Measurements from ENCODE around the gene LHFPL3.
"Not testable (repeated sequence)": the region's sequence is repeated elsewhere in the genome, so short reads cannot be mapped to it uniquely, and the experiment has no call there.

Gene LHFPL3

DNA sequence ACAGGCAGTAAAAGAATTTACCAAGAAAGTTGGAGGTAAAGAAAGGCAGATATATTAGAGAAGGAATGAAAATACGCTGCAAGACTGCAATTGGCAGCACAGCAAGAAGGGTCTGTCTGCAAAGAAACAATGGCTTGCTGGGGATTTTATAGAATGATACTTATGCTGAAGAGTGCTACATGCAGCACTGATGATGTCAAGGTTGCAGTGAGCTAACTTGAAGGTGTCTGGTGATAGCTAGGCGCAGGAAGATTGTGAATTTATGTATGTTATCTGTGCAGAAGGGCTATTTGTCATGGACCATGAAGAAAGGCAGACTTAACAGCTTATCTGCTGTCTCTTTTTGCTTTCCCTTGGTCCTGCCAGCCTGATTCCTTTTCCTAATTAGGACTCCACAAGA, 366.3 kb downstream of the LHFPL3 start:
- no peaks in the 10 kb centered on the region for H3K27me3 ChIP-seq (ENCODE audit: insufficient read depth, low read length, poor library complexity)
- no peak overlapping the region for H3K27ac ChIP-seq (ENCODE audit: low read length)
- no peak overlapping the region for H3K4me2 ChIP-seq (ENCODE audit: insufficient read depth, low read length)
- no peaks in the 10 kb centered on the region for H3K36me3 ChIP-seq (ENCODE audit: insufficient read depth, low read length)
- H3K9ac ChIP-seq (ENCODE audit: low read depth, low read length) = no peak overlapping the region
- no peak overlapping the region for H2AFZ ChIP-seq (ENCODE audit: low read depth, low read length)
- H3K4me3 ChIP-seq (ENCODE audit: low read depth in 1 of 2, low read length in 2 of 2) = no peak overlapping the region
- H4K20me1 ChIP-seq (ENCODE audit: insufficient read depth, low read length) = no peaks in the 10 kb centered on the region
- no peaks in the 10 kb centered on the region for H3K4me1 ChIP-seq (ENCODE audit: insufficient read depth, low read length)
- DNase-seq = no peak
- peaks cover 2% of the 10 kb centered on the region for H3K9me3 ChIP-seq (ENCODE audit: insufficient read depth, low read length, severe bottlenecking)
- no peak for TF ChIP-seq EZH2 (IDR thresholded peaks at IDR 0.05; ENCODE audit: borderline replicate concordance, low read depth, low read length, severe bottlenecking)
- no peak for ATAC-seq (ENCODE audit: insufficient read depth, low read depth)
- no peaks in the 10 kb centered on the region for H3K79me2 ChIP-seq (ENCODE audit: insufficient read depth, low read length)

DNA sequence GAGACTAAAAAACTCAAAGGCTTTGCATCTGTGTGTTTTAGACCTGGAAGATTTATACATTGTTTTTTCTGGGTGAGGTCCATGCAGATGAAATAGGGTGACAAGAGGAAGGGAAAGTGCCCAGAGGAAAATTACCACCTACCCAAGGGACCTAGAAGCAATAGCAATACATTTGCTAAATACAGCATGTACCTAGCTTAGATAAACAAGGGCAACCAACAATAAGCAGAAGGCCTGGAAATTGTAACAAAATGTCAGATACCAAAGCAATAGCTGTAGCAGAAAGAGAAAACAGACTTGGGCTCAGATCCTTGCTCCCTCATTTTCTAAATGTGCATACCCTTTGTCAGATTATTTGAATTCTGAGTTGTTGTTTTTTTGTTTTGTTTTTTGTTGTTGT, 367.2 kb downstream of the LHFPL3 start:
- Histone ChIP-seq H4K20me1 (ENCODE audit: insufficient read depth, low read length) (no peaks in the 10 kb centered on the region), H3K27ac (ENCODE audit: low read length) (no peak overlapping the region), H3K4me3 (ENCODE audit: low read depth in 1 of 2, low read length in 2 of 2) (no peak overlapping the region), H3K27me3 (ENCODE audit: insufficient read depth, low read length, poor library complexity) (no peaks in the 10 kb centered on the region), H3K4me1 (ENCODE audit: insufficient read depth, low read length) (no peaks in the 10 kb centered on the region), H3K4me2 (ENCODE audit: insufficient read depth, low read length) (no peak overlapping the region), H3K9ac (ENCODE audit: low read depth, low read length) (no peak overlapping the region), H2AFZ (ENCODE audit: low read depth, low read length) (no peak overlapping the region), H3K36me3 (ENCODE audit: insufficient read depth, low read length) (no peaks in the 10 kb centered on the region), H3K79me2 (ENCODE audit: insufficient read depth, low read length) (no peaks in the 10 kb centered on the region), H3K9me3 (ENCODE audit: insufficient read depth, low read length, severe bottlenecking) (peaks cover 2% of the 10 kb centered on the region)
- ATAC-seq (ENCODE audit: insufficient read depth, low read depth) = no peak
- no peak for DNase-seq
- TF ChIP-seq, protein P1, sequence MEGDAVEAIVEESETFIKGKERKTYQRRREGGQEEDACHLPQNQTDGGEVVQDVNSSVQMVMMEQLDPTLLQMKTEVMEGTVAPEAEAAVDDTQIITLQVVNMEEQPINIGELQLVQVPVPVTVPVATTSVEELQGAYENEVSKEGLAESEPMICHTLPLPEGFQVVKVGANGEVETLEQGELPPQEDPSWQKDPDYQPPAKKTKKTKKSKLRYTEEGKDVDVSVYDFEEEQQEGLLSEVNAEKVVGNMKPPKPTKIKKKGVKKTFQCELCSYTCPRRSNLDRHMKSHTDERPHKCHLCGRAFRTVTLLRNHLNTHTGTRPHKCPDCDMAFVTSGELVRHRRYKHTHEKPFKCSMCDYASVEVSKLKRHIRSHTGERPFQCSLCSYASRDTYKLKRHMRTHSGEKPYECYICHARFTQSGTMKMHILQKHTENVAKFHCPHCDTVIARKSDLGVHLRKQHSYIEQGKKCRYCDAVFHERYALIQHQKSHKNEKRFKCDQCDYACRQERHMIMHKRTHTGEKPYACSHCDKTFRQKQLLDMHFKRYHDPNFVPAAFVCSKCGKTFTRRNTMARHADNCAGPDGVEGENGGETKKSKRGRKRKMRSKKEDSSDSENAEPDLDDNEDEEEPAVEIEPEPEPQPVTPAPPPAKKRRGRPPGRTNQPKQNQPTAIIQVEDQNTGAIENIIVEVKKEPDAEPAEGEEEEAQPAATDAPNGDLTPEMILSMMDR (IDR thresholded peaks at IDR 0.05; ENCODE audit: borderline replicate concordance, extremely low read depth, low read length, poor library complexity, severe bottlenecking) = no peak
- no peak for TF ChIP-seq EZH2 (IDR thresholded peaks at IDR 0.05; ENCODE audit: borderline replicate concordance, low read depth, low read length, severe bottlenecking)

DNA sequence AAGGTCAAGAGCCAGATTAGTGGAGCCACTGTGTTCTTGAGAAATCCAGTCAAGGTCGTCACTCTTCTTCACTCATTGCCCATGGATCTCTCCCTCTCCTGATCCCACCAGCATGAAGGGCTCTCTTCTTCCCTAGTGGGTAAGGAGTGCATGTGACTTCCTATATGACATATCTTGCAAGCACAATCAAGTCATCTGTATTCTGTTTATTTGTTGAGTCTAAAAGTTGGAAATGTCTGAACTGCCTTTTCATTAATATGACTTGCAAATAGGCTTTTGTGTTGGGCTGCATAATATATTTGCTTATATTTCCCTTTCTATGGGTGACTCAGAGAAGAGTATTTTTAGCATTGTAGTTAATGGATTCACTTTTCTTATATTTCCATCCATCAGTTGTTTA, 371.9 kb downstream of the LHFPL3 start:
- TF ChIP-seq, protein P1 (IDR thresholded peaks at IDR 0.05; ENCODE audit: borderline replicate concordance, extremely low read depth, low read length, poor library complexity, severe bottlenecking) = no peak
- TF ChIP-seq EZH2 (IDR thresholded peaks at IDR 0.05; ENCODE audit: borderline replicate concordance, low read depth, low read length, severe bottlenecking) = no peak
- Histone ChIP-seq H3K4me1 (ENCODE audit: insufficient read depth, low read length) (no peaks in the 10 kb centered on the region), H3K4me3 (ENCODE audit: low read depth in 1 of 2, low read length in 2 of 2) (no peak overlapping the region), H3K4me2 (ENCODE audit: insufficient read depth, low read length) (no peak overlapping the region), H3K27me3 (ENCODE audit: insufficient read depth, low read length, poor library complexity) (peaks cover 2% of the 10 kb centered on the region), H3K9ac (ENCODE audit: low read depth, low read length) (no peak overlapping the region), H3K36me3 (ENCODE audit: insufficient read depth, low read length) (no peaks in the 10 kb centered on the region), H4K20me1 (ENCODE audit: insufficient read depth, low read length) (no peaks in the 10 kb centered on the region), H3K79me2 (ENCODE audit: insufficient read depth, low read length) (no peaks in the 10 kb centered on the region), H3K9me3 (ENCODE audit: insufficient read depth, low read length, severe bottlenecking) (no peaks in the 10 kb centered on the region), H2AFZ (ENCODE audit: low read depth, low read length) (no peak overlapping the region), H3K27ac (ENCODE audit: low read length) (no peak overlapping the region)
- ATAC-seq (ENCODE audit: insufficient read depth, low read depth) (no peak), DNase-seq (no peak)

DNA sequence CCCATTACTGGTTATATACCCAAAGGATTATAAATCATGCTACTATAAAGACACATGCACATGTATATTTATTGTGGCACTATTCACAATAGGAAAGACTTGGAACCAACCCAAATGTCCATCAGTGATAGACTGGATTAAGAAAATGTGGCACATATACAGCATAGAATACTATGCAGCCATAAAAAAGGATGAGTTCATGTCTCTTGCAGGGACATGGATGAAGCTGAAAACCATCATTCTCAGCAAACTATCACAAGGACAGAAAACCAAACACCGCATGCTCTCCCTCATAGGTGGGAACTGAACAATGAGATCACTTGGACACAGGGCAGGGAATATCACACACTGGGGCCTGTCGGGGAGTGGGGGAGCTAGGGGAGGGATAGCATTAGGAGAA, 392.6 kb downstream of the LHFPL3 start:
- not testable (repeated sequence) for H3K36me3 ChIP-seq (ENCODE audit: insufficient read depth, low read length); H3K4me1 ChIP-seq (ENCODE audit: insufficient read depth, low read length); H3K27me3 ChIP-seq (ENCODE audit: insufficient read depth, low read length, poor library complexity); H3K4me2 ChIP-seq (ENCODE audit: insufficient read depth, low read length); H3K9ac ChIP-seq (ENCODE audit: low read depth, low read length); H2AFZ ChIP-seq (ENCODE audit: low read depth, low read length); DNase-seq; ATAC-seq (ENCODE audit: insufficient read depth, low read depth); H3K4me3 ChIP-seq (ENCODE audit: low read depth in 1 of 2, low read length in 2 of 2); H3K9me3 ChIP-seq (ENCODE audit: insufficient read depth, low read length, severe bottlenecking); H4K20me1 ChIP-seq (ENCODE audit: insufficient read depth, low read length); H3K27ac ChIP-seq (ENCODE audit: low read length); H3K79me2 ChIP-seq (ENCODE audit: insufficient read depth, low read length)
